CD4-positive, alpha-beta T cell treated with Interleukin-15 for 1 hour (primary cell): ENCODE data around the gene POLG2.
"Not testable (repeated sequence)": the region's sequence is repeated elsewhere in the genome, so short reads cannot be mapped to it uniquely, and the experiment has no call there.

Experiments used
- DNase-seq: peaks from one replicate; pipeline ENCODE4 v3.0.0-alpha.2; 2020

Gene POLG2

GRCh38 chr17:64480951-64481350 lies 15.9 kb downstream of the POLG2 start:
- no peak for DNase-seq

DNA sequence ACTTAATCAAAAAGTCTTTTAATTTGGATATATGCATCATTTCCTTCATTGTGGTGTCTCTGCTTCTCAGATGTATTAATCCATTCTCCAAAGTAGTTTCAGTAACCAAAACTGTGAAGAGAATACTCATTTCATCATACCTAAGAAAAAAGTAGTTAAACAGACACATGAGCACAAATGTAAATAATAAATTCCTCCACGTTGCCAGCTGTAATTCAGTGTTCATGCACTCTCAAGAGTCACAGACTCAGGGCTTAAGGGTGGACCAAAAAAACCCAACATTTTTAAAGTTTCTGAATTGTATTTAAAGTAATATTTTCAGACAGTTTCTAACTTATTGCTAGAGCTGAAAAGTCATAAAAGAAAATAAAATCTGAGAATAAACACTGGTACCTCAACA lies 19.0 kb downstream of the POLG2 start:
- no peak for DNase-seq

GRCh38 chr17:64472564-64472963 lies 24.3 kb downstream of the POLG2 start:
- no peak for DNase-seq

GRCh38 chr17:64471440-64471839 lies 25.4 kb downstream of the POLG2 start:
- no peak for DNase-seq

DNA sequence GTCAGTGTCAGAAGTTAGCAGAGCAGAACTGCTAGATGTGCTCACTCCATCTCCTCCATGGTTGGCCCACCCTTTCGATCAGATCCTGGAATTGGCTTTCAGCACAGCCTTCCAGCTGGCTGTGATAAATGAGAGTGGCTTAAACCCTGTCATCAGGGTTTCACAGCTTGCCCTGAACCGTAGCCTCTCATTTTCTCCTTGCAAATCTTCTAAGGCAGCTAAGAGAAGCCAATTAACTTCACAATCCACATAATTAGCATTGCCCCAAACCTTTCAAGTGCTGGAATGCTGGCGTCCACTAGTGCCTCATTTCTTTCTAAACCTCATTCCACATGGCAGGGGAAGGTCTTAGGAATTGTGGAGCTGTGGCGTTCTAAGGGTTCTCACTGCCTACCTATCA lies 26.2 kb downstream of the POLG2 start:
- DNase-seq: no peak

DNA sequence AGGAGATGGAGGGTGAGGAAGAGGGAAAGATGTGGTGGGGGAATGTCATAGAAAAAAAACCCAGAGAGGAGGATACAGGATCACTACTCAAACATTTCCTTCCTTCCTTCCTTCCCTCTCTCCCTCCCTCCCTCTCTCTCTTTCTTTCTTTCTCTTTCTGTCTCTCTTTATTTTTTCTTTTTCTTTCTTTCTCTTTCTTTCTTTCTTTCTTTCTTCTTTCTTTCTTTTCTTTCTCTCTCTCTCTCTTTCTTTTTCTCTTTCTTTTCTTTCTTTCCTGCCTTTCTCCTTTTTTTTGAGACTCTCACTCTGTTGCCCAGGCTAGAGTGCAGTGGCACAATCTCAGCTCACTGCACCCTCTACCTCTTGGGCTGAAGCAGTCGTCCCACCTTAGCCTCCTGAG lies 30.0 kb downstream of the POLG2 start:
- not testable (repeated sequence) for DNase-seq

DNA sequence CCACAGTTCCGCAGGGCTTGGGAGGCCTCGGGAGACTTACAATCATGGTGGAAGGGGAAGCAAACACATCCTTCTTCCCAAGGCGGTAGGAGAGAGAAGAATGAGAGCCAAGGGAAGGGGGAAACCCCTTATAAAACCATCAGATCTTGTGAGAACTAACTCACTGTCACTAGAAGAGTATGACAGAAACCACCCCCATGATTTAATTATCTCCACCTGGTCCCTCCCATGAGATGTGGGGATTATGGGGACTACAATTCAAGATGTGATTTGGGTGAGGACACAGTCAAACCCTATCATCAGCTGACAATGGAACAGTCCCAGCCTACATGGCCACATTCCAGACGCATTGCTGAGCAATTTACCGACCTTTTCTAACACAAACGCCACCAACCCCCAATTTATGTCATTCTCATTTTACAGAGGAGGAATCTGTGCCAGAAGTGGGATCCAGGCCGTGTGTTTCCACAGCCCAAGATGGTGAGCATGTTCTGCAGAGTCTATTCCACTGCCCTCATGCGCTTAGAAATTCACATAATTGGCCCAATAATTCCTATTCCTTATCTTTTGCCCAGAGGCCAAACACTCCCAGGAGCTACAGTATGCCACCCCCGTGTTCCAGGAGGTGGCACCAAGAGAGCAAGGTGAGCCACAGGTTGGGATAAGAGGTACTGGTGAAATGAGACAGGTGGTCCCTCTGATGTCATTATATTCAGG lies 30.7 kb downstream of the POLG2 start:
- DNase-seq: no peak

DNA sequence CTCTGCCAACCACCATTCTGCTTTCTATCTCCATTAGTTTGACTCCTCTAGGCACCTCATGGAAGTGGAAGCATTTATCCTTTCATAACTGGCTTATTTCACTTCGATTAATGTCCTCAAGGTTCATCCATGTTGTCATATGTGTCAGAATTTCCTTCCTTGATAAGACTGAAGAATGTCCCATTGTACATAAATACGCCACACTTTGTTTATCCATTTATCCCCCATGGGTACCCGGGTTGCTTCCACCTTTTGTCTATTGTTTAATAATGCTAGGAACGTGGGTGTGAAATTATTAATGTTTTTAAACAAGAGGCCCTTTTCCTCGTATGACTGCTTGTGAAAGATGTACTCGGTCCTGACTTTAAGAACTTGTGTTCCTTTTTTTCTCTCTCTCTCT lies 35.1 kb downstream of the POLG2 start:
- DNase-seq: no peak

DNA sequence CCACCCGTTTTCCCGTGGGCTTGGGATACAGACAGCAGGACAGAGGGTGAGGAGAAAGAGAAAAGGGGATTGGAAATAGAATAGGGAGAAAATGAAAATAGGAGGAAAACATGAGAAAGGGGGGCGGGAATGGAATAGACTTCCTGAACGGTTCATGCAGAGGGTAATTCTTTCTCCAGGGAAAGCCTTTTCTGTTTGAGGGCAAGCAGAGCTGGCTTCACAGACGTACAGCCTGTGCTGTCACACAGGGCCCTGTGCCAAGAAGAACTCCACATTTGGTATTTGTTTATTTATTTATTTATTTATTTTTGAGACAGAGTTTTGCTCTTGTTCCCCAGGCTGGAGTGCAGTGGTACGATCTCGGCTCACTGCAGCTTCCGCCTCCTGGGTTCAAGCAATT lies 35.9 kb downstream of the POLG2 start:
- DNase-seq: no peak

DNA sequence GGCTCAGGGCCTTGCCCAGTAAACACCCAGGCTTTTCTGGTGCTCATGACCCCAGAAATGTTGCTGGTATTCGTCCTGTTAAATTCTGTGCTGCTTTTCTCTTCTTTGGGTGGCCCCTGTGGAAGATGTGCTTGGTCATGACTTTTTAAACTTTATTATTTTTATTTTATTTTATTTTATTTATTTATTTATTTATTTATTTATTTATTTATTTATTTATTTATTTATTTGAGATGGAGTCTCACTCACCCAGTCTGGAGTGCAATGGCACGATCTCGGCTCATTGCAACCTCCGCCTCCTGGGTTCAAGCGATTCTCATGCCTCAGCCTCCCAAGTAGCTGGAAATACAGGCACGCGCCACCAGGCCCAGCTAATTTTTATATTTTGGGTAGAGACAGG lies 37.0 kb downstream of the POLG2 start:
- not testable (repeated sequence) for DNase-seq

DNA sequence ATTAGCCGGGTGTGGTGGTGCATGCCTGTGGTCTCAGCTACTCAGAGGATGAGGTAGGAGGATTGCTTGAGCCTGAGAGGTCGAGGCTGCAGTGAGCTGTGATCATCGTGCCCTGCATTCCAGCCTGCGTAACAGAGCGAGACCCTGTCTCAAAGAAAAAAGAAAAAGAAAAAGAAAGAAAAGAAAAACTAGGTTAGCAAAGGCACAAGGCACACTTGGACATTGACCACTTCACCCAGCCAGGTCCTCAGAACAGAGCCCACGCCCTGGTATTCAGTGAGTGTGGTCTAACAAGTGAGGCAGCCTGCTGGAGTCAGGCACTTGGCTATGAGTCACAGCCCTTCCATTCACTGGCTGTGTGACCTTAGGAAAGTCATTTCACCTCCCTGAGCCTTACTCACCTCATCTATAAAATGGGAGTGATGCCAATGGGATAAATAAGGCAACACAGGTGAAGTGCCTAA lies 37.5 kb downstream of the POLG2 start:
- DNase-seq: no peak

DNA sequence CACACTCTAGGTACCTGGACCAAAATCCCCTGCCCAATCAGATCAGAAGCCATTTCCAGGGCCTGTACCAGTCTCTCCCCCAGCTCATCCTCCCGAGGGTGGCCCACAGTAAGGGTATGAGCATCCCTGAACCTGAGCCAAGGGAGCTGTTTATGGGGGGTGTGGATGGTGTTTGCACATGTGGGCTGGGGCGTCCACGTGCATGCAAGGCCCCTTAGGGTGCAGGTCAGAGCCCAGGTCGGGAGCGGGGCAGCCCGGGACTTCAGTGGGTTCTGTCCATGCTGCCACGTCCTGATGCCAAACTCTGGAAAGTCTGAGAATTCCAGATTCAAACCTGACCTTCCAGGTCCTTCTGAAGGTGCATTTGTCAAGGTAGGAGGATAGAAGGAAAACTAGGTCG lies 38.1 kb downstream of the POLG2 start:
- no peak for DNase-seq

GRCh38 chr17:64457156-64457555 lies 39.7 kb downstream of the POLG2 start:
- no peak for DNase-seq

- DNase-seq: no peak
Observed at GRCh38 chr17:64455993-64456885, 40.6 kb downstream of the POLG2 start.

DNA sequence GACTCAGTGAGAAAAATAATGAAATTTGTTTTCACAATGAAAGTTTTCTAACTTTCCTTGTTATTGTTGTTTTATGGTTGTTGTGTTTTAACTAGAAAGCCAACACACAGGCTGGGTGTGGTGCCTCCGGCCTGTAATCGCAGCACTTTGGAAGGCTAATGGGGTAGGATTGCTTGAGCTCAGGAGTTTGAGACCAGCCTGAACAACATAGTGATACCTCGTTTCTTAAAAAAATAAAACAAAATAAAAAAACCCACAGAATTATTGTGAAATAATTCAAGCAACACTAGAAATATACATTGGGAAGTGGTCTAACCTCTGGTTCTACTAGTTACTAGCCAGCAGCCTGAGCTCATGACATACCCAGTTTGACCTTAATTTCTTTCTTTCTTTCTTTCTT lies 47.3 kb downstream of the POLG2 start:
- no peak for DNase-seq

DNA sequence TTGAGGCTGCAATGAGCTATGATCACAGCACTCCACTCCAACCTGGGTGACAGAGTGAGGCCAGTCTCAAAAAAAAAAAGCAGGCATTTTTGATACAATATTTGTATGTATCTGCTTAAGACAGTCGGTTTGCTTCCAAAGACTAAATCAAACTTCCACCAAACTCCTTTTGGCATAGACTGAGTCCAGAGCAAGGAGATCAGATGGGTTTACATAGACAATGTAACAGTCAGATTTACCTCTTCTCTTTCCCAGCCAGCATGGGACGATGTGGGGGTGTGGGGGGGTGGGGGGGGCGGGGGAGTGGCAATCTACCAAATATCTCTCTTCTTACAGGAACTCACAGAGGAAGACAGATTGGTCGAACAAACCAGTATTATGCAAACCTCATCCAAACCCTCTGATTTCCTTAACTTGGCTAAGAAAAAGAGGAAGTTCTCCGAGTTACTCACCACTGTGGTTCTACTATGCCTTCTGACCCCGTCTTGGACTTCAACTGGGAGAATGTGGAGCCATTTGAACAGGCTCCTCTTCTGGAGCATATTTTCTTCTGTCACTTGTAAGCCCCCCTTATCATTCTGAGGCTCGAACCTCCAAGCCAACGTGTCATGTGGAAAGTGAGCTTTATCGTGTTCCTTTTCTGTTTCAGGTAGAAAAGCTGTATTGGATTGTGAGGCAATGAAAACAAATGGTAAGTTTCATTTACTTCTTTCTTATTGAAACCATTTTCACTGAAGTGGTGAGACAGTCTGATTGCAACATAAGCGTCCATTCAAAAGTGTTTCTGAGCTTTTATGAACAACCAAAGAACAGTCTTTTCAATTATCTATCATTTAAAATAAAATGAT lies 48.0 kb downstream of the POLG2 start, which contains the start of gene MILR1:
Gene MILR1 (plus strand): TSS at position 451 of the 848 bp plus-strand sequence. CDS start 54 bp downstream, at position 505.
- peak; percentile 60 for DNase-seq

GRCh38 chr17:64447526-64447925 lies 49.3 kb downstream of the POLG2 start:
- DNase-seq: no peak

DNA sequence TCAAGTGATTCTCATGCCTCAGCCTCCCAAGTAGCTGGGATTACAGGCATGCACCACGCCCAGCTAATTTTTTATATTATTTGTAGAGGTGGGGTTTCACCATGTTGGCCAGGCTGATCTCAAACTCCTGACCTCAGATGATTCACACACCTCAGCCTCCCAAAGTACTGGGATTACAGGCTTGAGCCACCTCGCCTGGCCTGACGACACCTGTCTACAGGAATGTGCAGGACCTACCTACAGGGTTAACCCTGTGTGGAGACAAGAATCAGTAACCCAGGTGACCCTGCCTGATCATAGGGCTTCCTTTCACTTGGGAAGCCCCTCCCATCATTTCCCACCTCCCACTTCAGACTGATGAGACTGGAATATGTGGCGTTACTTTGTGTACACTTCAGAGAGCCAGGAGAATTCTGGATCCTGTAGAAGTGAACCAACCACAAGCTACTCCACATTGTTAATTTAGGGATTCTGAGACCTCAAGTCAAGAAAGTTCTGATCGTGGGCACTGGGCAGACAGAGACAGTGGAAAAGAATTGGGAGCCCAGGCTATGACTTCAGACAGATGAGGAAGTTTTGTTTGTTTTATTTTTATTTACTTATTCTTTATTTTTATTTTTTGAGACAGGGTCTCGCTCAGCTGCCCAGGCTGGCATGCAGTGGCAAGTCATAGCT lies 53.6 kb downstream of the POLG2 start:
- no peak for DNase-seq

GRCh38 chr17:64442541-64442971 lies 54.3 kb downstream of the POLG2 start:
- peak; percentile 40 for DNase-seq

DNA sequence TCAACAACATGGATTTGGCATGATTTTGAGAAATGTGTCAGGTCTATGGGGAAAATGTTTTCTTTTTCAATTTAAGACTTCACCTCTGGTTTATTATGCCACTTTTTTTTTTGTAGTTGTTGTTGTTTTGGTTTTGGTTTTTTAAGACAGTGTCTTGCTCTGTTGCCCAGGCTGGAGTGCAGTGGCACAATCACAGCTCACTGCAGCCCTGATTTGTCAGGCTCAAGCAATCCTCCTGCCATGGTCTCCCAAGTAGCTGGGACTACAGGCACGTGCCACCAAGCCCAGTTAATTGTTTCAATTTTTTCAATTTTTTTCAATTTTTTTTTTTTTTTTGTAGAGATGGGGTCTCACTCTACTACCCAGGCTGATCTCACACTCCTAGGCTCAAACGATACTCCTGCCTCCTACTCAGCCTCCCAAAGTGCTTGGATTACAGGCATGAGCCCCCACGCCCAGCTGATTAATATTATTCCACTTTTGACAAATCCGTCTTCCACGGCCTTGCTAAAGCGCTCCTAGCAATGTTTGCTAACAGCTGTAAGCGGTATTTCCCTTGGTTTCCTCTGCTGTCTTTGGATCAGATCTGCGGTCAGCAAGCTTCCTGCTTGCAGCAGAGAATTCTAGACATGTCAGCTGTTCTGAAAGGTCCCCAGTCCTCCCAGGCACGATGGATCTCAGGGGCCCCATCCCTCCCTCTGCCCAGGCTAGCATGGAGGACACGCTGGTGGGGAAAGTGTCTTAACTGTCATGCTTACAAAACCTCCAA lies 54.9 kb downstream of the POLG2 start:
- DNase-seq: peak; percentile 65

DNA sequence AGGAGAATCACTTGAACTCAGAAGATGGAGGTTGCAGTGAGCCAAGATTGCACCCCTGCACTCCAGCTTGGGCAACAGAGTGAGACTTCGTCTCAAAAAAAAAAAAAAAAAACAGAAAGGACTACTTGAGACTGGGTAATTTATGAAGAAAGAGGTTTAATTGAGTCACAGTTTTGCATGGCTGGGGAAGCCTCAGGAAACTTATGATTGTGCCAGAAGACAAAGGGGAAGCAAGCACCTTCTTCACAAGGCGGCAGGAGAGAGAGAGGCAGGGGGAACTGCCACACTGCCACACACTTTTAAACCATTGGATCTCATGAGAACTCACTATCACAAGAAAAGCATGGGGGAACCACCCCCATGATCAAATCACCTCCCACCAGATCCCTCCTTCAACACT lies 56.9 kb downstream of the POLG2 start:
- no peak for DNase-seq

- not testable (repeated sequence) for DNase-seq
Observed at GRCh38 chr17:64439521-64439920, 57.3 kb downstream of the POLG2 start.
